CD4-positive, alpha-beta T cell treated with Interleukin-6 at 100 ng/mL for 8 hours (primary cell): ENCODE data around the gene ASAP3.
"Not testable (repeated sequence)": the region's sequence is repeated elsewhere in the genome, so short reads cannot be mapped to it uniquely, and the experiment has no call there.

Experiments
- DNase-seq: peaks from one replicate; pipeline ENCODE4 v3.0.0-alpha.2; 2020; ENCODE audit warnings: mixed read lengths, low spot score

Gene ASAP3

DNA sequence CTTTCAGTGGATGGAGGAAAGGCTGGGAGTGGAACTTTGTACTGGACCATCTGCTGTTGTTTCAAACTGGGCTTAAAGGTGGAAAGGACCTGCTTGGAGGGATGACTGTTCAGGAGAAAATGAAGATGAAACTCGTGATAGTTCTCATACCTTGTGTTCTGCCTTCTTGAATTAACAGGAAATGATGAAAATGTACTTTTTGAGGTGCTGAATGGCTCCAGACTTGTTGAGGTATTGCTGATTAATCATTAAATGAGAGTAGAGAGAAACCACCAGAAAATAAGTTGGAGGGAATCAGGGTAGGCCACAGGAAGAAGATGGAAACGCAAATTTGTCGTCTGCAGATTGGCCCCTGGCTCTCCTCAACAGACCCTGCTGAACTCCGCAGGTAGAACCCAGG is 88.1 kb downstream of the ASAP3 start:
- no peak for DNase-seq

- no peak for DNase-seq
Observed at GRCh38 chr1:23395154-23395724, 88.7 kb downstream of the ASAP3 start.

DNA sequence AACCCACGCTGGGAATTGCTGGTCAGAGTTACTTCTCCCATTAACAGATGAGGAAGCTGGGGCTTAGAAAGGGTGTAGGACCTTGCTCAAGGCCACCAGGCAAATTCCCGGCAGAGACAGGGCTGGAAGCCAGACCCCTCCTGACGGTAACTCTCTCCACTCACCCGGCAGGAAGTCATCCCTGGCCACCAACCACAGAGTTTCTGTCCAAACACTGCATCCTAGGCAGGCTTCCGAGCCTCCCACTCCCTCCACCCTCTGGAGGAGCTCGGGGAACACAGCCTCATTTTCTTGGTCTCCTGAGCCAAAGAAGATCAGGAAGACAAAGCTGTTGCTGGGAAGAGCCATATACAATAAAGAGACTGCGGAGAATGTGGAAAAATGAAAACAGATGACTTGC is 89.3 kb downstream of the ASAP3 start:
- DNase-seq = no peak

GRCh38 chr1:23394181-23394580 is 89.8 kb downstream of the ASAP3 start:
- DNase-seq = no peak

- no peak for DNase-seq
Observed at GRCh38 chr1:23393706-23394105, 90.3 kb downstream of the ASAP3 start.

GRCh38 chr1:23392125-23392855 is 91.7 kb downstream of the ASAP3 start:
- DNase-seq = no peak

DNA sequence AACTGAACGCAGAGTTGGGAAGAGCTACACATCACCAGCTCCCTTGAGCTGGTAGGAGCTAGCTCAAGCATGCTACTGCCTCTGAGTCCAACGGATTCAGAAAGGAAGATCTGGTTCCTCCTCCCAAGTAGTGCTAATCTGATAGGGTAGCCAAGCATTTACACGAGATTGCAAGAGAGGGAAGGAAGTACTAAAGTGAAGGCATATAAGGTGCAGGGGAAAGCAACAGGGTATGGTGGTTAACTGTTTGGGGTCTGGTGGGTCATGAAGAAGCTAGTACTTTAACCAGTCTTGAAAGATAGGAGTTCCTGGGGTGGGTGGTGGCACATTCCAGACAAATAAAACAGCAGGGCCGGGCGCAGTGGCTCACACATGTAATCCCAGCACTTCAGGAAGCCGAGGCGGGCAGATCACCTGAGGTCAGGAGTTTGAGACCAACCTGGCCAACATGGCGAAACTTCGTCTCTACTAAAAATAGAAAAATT is 94.1 kb downstream of the ASAP3 start:
- DNase-seq = no peak

- DNase-seq = no peak
Observed at GRCh38 chr1:23387494-23387893, 96.5 kb downstream of the ASAP3 start.

GRCh38 chr1:23385119-23385621 is 98.8 kb downstream of the ASAP3 start:
- no peak for DNase-seq

DNA sequence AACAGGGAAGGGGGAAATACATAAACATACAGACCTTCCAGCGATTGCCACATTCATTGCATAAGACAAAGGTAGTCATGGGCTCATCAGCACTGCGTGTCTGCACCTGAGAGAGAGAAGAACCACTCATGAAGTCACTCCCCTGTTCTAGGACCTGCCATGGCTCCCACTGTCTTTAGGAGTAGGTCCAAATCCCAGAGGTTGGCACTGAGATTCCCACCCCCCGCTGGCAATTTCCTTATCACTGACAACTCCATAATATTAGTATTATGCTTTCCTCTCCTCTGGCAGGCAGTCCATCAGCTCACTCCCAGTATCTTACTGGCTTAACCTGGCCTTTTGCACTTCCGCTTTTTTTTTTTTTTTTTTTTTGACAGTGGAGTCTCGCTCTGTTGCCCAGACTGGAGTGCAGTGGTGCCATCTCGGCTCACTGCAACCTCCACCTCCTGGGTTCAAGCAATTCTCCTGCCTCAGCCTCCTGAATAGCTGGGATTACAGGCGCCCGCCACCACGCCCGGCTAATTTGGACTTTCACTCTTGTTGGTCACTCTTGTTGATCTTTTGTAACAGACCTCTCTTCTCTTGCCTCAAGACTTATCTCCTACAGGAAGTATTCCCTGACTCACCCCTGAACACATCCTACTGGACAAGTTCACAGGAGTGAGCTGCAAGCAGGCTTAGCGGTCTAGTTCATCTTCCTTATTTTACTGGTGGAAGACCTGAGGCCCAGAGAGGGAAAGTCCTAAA is 99.5 kb downstream of the ASAP3 start:
- no peak for DNase-seq

DNA sequence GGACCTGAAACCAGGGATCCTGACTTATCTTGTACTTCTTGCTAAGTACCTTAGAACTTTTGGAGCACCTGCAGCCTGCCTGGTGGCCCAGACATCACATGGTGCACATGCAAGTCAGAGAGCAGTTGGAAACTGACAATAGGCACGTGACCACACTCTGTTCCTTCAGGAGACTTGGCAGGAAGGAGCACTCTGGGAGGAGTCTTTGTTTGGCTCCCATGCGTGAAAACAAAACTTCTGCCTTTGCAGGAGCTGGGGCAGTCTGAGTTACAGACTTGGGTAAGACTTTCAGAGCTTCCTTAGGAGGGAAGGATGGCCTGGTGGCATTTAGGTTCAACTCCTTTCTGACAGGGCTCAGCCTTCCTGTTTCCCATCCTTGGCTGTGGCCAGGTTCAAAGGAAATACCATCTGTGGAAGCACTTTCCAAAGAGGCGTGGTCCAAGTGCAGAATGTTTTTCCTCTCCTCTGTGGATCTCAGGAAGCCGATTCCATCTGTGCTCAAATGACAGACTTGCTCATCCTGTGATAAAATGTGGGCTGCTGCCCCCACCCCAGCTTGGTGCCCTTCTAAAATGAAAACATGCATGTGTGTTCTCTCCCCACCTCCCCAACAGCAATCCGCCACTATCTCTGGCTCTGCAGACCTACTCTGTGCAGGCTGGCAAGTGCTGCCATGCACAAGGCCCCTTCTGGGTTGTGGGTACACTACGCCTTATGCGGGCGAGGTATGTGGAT is 100.2 kb downstream of the ASAP3 start:
- DNase-seq = no peak

DNA sequence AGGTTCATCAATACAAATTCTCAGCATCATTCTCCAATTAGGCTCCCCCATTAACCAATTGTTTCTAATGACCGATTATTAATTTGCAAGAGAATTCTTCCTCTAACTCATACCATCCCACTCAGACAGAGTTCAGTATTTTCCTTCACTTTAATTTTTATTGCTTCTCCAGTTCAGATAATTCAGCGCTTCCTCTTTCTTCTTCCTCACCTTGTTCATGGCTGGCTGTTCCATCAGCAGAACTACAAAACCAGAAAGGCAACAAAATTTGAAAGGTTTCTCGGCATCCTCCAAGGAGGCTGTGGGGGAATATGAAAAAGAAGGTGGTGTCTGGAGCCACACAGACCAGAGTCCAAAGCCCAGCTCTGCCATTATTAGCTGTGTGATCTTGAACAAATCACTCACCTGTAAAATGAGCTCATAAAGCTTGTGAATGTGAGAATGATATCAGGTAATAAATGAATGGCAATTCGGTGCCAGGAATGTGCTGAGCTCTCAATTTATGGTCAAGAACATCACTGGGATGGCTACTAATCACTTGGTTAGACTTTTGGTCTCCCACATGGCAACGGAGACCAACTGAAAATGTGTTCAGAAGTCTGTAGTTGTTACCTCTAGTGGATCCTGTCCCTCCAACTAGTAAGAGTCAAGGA is 102.6 kb downstream of the ASAP3 start:
- no peak for DNase-seq

DNA sequence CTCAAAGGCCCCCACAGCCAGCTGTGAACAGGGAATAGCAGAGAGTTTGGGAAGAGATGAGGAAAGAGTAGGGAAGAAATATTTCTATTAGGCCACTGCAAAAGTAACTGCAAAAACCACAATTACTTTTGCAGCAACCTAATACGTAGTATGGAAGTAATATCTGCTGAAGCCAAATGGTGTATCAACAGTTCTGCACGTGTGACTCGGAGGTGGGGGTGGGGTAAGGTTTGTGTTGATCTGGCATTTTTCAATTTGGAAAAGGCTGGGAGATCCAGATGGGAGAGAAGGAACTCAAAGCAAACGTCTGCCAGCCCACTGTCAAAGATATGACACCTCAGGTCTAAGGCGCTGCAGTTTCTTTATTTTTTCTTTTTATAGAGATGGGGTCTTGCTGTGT is 103.3 kb downstream of the ASAP3 start:
- DNase-seq = no peak

DNA sequence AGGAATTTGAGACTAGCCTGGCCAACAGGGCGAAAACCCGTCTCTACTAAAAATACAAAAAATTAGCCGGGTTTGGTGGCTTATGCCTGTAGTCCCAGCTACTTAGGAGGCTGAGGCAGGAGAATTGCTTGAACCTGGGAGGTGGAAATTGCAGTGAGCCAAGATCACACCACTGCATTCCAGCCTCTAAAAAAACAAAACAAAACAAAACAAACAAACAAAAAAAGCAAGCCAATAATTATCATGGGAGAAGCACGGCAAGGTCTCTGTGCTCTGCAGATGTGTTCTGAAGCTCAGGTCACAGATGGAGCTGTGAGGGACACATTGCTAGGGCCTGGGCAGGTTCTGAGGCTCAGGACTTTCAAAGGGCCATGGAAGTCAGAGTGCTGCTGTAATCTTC is 103.7 kb downstream of the ASAP3 start:
- not testable (repeated sequence) for DNase-seq
